ENCODE measurements around the gene IRX4.

IRX4 gene

DNA sequence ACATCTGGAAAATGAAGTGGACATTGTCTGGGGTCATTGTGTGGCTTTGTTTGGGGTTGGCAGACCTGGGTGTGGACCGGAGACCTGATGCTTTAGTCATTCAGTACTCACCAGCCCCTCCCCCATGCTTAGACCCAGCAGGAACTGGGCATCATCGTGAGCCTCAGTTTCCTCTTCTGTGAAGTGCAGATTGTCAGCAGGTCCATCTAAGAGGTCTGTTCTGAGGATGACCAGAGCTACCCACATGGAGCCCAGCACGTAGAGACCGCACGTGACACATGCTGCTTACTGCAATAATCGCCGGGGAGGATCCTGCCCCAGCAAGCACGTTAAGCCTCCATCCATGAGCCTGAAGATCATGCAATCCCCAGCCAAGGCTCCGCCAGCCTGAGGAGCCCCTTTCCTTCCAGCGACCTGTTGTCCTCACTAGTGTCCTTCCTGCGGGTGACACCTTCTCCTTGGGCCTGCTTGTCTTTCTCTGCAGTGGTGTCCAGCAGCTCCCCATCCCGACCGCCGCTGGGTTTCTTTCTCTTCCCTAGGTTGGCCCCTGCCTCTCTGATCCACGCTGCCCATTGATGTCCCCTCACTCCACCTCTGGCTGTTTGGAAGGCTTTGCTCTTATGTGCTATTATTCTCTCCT lies 26.7 kb upstream of the IRX4 start:
- TF ChIP-seq, protein P1, sequence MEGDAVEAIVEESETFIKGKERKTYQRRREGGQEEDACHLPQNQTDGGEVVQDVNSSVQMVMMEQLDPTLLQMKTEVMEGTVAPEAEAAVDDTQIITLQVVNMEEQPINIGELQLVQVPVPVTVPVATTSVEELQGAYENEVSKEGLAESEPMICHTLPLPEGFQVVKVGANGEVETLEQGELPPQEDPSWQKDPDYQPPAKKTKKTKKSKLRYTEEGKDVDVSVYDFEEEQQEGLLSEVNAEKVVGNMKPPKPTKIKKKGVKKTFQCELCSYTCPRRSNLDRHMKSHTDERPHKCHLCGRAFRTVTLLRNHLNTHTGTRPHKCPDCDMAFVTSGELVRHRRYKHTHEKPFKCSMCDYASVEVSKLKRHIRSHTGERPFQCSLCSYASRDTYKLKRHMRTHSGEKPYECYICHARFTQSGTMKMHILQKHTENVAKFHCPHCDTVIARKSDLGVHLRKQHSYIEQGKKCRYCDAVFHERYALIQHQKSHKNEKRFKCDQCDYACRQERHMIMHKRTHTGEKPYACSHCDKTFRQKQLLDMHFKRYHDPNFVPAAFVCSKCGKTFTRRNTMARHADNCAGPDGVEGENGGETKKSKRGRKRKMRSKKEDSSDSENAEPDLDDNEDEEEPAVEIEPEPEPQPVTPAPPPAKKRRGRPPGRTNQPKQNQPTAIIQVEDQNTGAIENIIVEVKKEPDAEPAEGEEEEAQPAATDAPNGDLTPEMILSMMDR (IDR thresholded peaks at IDR 0.05; ENCODE audit: insufficient read depth, low read length, missing control alignments), result no peak
- no peak overlapping the region for H3K4me3 ChIP-seq (ENCODE audit: low read depth, low read length)
- CTCF ChIA-PET, result no interaction called here
- no peak for DNase-seq (ENCODE audit: low read depth, low spot score)
- POLR2A ChIA-PET, result no interaction called here

DNA sequence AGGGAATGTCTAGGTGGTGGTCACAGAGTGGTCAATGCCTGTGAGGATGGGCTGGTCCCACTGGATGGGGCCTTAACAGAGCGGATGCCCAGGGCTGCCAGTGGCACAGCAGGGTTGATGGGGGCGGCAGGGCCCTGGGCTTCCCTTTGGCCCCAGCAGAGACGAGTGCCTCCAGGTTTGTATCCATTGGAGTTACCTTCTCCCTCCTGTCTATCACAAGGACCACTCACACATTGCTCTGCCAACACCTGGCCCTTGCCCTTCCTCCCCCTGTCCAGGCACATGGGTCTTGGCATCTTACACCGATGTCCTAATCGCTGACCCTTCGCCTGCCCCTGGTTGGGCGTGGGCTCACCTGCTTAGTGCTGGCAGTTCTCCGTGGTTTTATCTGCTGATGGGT lies 26.2 kb upstream of the IRX4 start:
- no peak overlapping the region for H3K4me3 ChIP-seq (ENCODE audit: low read depth, low read length)
- POLR2A ChIA-PET, result no interaction called here
- CTCF ChIA-PET, result no interaction called here
- TF ChIP-seq, protein P1 (IDR thresholded peaks at IDR 0.05; ENCODE audit: insufficient read depth, low read length, missing control alignments), result no peak
- no peak for DNase-seq (ENCODE audit: low read depth, low spot score)

DNA sequence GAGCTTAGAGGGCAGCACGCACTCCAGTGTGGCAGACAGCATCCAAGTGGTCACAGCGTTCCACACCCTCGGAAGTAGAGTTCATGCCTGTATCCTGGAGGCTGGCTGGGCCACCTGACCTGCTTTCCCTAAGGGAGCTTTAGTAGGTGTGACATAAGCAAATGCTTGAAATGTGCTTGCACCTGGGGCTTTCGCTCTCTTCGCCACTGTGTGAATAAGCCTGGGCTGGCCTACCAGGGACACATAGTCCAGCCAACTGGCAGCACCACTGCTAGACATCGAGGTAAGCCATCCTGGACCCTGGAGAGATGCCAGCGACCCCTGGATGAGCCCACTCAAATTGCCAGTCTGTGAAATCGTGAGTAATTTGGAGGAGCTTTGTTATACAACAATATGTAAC lies 24.9 kb upstream of the IRX4 start:
- no peak overlapping the region for H3K4me3 ChIP-seq (ENCODE audit: low read depth, low read length)
- ChIA-PET POLR2A (no interaction called here), CTCF (no interaction called here)
- TF ChIP-seq, protein P1 (IDR thresholded peaks at IDR 0.05; ENCODE audit: insufficient read depth, low read length, missing control alignments), result no peak
- DNase-seq (ENCODE audit: low read depth, low spot score), result no peak

DNA sequence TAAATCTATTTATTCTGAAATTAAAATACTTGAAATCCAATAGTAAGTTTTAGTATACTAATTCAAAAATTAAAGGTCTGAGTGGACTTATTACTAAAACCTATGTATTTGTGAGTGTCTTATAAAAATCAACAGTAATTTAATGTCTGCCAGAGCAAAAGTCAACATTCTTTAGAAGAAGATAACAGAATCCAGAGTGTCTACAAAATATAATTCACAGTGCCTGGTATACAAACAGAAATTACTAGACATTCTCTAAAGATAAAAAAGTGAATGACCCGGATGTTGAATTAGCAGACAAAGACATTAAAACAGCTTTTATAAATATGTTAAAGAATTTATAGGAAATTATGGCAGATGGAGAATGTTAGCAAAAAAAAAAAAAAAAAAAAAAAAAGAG lies 22.4 kb upstream of the IRX4 start:
- POLR2A ChIA-PET, result no interaction called here
- DNase-seq (ENCODE audit: low read depth, low spot score), result no peak
- CTCF ChIA-PET, result no interaction called here
- TF ChIP-seq, protein P1 (IDR thresholded peaks at IDR 0.05; ENCODE audit: insufficient read depth, low read length, missing control alignments), result no peak
- H3K4me3 ChIP-seq (ENCODE audit: low read depth, low read length), result no peak overlapping the region

DNA sequence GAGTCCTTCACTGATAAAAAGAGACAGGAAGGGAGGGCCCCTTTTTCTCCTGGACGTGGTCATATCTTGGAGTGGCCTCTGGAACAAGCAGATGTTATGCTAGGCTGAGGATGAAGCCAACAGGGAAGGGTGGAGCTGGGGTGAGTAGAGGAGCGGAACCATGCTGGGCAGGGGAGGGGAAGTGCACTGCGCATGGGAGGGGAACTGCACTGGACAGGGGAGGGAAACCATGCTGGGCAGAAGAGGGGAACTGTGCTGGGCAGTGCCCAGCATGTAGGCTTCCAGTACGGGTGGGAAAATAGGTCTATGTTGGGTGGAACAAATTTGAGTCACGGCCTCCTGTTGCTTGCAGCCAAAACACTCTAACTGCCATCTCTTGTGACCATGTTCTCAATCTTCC lies 19.3 kb upstream of the IRX4 start:
- TF ChIP-seq, protein P1 (IDR thresholded peaks at IDR 0.05; ENCODE audit: insufficient read depth, low read length, missing control alignments), result no peak
- H3K4me3 ChIP-seq (ENCODE audit: low read depth, low read length), result no peak overlapping the region
- ChIA-PET CTCF (interaction anchor here (1.0 kb wide), 1 partner anchor 19 kb away, joined by 4 read pairs; the partner anchor contains the start of gene IRX4), POLR2A (no interaction called here)
- DNase-seq (ENCODE audit: low read depth, low spot score), result no peak

DNA sequence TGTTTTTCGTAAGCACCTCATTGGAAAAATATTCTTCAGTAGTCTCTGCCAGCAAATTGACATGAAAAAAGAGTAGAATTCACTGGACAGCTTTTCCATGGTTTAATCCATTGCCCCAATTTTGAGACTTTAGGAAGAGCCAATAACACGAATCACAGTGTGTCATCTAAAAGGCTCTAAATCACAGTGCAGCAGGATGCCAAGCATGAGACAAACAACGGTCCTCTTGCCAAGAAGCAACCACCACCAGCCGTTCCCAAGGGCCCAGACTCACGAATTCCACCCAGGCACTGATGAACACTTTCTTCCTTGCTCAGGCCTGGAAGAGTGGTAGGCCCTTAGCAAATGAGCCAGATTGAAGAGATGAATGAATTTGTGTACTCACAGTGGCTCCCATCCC lies 18.3 kb upstream of the IRX4 start:
- CTCF ChIA-PET, result no interaction called here

More for the DNA sequence above, 18.3 kb upstream of the IRX4 start:
- no peak for DNase-seq (ENCODE audit: low read depth, low spot score)
- TF ChIP-seq, protein P1 (IDR thresholded peaks at IDR 0.05; ENCODE audit: insufficient read depth, low read length, missing control alignments), result no peak
- POLR2A ChIA-PET, result no interaction called here
- H3K4me3 ChIP-seq (ENCODE audit: low read depth, low read length), result no peak overlapping the region
